MCF 10A (cell line): Measurements from ENCODE around the gene CSRNP2. TPM values are rescaled to one million over a fixed set of nuclear protein-coding genes. Genes with fewer than 3 reads are reported as not detected.
A peak's percentile ranks its signal among the peaks of the same experiment; 100 is the strongest.

Source experiments
- BruUV-seq: library from RNA; stranded (reverse); fragments of 400-500 nt; replicated peaks from 2 replicates; lab custom pipeline; 2021; lab: Mats Ljungman, UMichigan
- CTCF ChIA-PET: fragments of 300-600 bp; sonication (Branson Sonifier 250); formaldehyde crosslinking; extraction: SDS; loops from one replicate; lab custom pipeline; 2021; ENCODE audit warnings: antibody characterized with exemption, inconsistent platforms; lab: Yijun Ruan, JAX
- POLR2A ChIA-PET: fragments of 300-600, 350-650 bp; sonication (Branson Sonifier 250); formaldehyde crosslinking; extraction: SDS; loops from one replicate; lab custom pipeline; 2020; ENCODE audit warnings: antibody characterized with exemption, inconsistent platforms; lab: Yijun Ruan, JAX
- DNase-seq: peaks from one replicate; pipeline ENCODE4 v3.0.0-alpha.2; 2018; ENCODE audit not compliant: unreplicated experiment
- H3K27ac Mint-ChIP-seq: one replicate; pipeline ENCODE4 v1.8.0; 2022; ENCODE audit warnings: mild to moderate bottlenecking, low read depth, mixed read lengths; ENCODE audit not compliant: unreplicated experiment
- H3K27me3 Mint-ChIP-seq: one replicate; pipeline ENCODE4 v1.8.0; 2022; ENCODE audit warnings: mixed read lengths; ENCODE audit not compliant: insufficient read depth, unreplicated experiment
- H3K36me3 Mint-ChIP-seq: one replicate; pipeline ENCODE4 v1.8.0; 2022; ENCODE audit warnings: mild to moderate bottlenecking, moderate library complexity, mixed read lengths; ENCODE audit not compliant: insufficient read depth, unreplicated experiment
- H3K4me1 Mint-ChIP-seq: one replicate; pipeline ENCODE4 v1.8.0; 2022; ENCODE audit warnings: mixed read lengths; ENCODE audit not compliant: insufficient read depth, unreplicated experiment
- H3K4me3 Mint-ChIP-seq: one replicate; pipeline ENCODE4 v1.8.0; 2022; ENCODE audit warnings: mild to moderate bottlenecking, moderate library complexity, mixed read lengths; ENCODE audit not compliant: unreplicated experiment
- H3K9me3 Mint-ChIP-seq: one replicate; pipeline ENCODE4 v1.8.0; 2022; ENCODE audit warnings: mixed read lengths; ENCODE audit not compliant: unreplicated experiment
- CTCF ChIP-seq: fragments of 200-600 bp; IDR thresholded peaks from one replicate; pipeline ENCODE4 v1.8.0; 2022; ENCODE audit warnings: antibody characterized with exemption, mild to moderate bottlenecking; ENCODE audit not compliant: unreplicated experiment
- intact Hi-C: fragments of 100-400 bp; cut with micrococcal nuclease; formaldehyde crosslinking; loops from 2 replicates; pipeline ENCODE4 v1.14.1; 2022
- total RNA-seq: library from RNA; stranded (reverse); gene quantifications from 2 replicates; pipeline ENCODE4 v1.2.3, GENCODE V29; 2022

CSRNP2 gene
- total RNA-seq, 1 experiment from 2014 or later = 46.3 TPM

DNA sequence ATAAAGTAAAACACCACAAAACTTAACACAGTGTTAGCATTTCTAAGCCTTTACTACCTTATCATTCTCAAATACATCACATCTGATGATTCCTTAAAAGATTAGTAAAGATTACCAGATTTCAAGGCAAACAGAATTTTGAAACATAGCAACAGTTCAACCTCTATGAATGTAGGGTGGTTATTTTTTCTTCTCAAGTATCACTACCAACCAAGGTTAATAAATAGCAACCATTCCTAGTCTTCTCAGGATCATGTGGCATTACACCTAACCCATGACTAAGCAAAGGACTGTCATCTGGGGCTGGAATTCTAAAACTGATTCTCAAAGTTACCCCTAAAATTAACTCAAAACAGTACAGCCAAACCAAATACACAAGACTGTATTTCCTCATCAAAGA lies 39.4 kb upstream of the CSRNP2 start:
- H3K36me3 Mint-ChIP-seq = peaks cover 14% of the 10 kb centered on the region
- H3K4me3 Mint-ChIP-seq = no peak overlapping the region
- no peaks in the 10 kb centered on the region for H3K9me3 Mint-ChIP-seq
- H3K4me1 Mint-ChIP-seq = peaks cover 25% of the 10 kb centered on the region
- no peak for DNase-seq
- POLR2A ChIA-PET = no interaction called here
- H3K27ac Mint-ChIP-seq = no peak overlapping the region
- intact Hi-C loops = no loop called here
- no peaks in the 10 kb centered on the region for H3K27me3 Mint-ChIP-seq
- TF ChIP-seq CTCF = no peak
- CTCF ChIA-PET = no interaction called here
- no TSS peak for BruUV-seq

GRCh38 chr12:51118706-51119105 lies 35.3 kb upstream of the CSRNP2 start:
- peaks cover 28% of the 10 kb centered on the region for H3K36me3 Mint-ChIP-seq
- peak; percentile 87 for DNase-seq
- ChIA-PET CTCF (no interaction called here), POLR2A (interaction anchor here (0.7 to 2.1 kb wide), 6 partner anchors 9 to 120 kb away, joined by 3 to 7 read pairs (median 3); partner anchors contain the start of genes DAZAP2 and SLC11A2)
- TF ChIP-seq CTCF = no peak
- peaks cover 8% of the 10 kb centered on the region for H3K4me1 Mint-ChIP-seq
- H3K9me3 Mint-ChIP-seq = no peaks in the 10 kb centered on the region
- intact Hi-C loops = no loop called here
- H3K27ac Mint-ChIP-seq = peak overlapping the region; percentile 71
- no TSS peak for BruUV-seq
- H3K4me3 Mint-ChIP-seq = peak overlapping the region; percentile 43
- H3K27me3 Mint-ChIP-seq = no peaks in the 10 kb centered on the region

DNA sequence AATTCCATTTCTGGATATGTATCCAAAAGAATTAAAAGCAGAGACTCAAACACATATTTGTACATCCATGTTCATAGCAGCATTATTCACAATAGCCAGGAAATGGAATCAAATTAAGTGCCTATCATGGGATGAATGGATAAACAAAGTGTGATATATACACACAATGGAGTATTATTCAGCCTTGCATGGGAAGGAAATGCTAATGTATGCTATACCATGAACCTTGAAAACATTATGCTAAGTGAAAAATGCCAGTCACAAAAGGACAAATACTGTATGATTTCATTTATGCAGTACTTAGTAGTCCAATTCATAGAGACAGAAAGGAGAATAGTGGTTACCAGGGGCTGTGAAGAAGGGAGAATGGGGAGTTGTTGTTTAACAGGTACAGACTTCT lies 32.1 kb upstream of the CSRNP2 start:
- intact Hi-C loops = no loop called here
- TF ChIP-seq CTCF = no peak
- BruUV-seq = no TSS peak
- POLR2A ChIA-PET = interaction anchor here (0.6 kb wide), 1 partner anchor 12 kb away, joined by 3 read pairs; no protein-coding TSS in a partner anchor
- Mint-ChIP-seq H3K36me3 (peaks cover 59% of the 10 kb centered on the region), H3K4me1 (peaks cover 8% of the 10 kb centered on the region), H3K27ac (no peak overlapping the region), H3K4me3 (no peak overlapping the region), H3K9me3 (no peaks in the 10 kb centered on the region), H3K27me3 (no peaks in the 10 kb centered on the region)
- DNase-seq = no peak
- CTCF ChIA-PET = no interaction called here

GRCh38 chr12:51108136-51108535 lies 24.7 kb upstream of the CSRNP2 start:
- ChIA-PET CTCF (interaction anchor here (0.6 to 0.7 kb wide), 3 partner anchors 11 to 54 kb away, joined by 3 read pairs; no protein-coding TSS in a partner anchor), POLR2A (no interaction called here)
- TF ChIP-seq CTCF = no peak
- DNase-seq = no peak
- peaks cover 92% of the 10 kb centered on the region for H3K36me3 Mint-ChIP-seq
- no peaks in the 10 kb centered on the region for H3K4me1 Mint-ChIP-seq
- no peaks in the 10 kb centered on the region for H3K27me3 Mint-ChIP-seq
- H3K4me3 Mint-ChIP-seq = no peak overlapping the region
- no TSS peak for BruUV-seq
- no peak overlapping the region for H3K27ac Mint-ChIP-seq
- intact Hi-C loops = no loop called here
- H3K9me3 Mint-ChIP-seq = no peaks in the 10 kb centered on the region
